Right lobe of liver (tissue), 6 donors: ENCODE data around the gene SNW1. TPM values are rescaled to one million over a fixed set of nuclear protein-coding genes. Genes with fewer than 3 reads are reported as not detected.

Experiments
- ATAC-seq, 4 donors: fragments of 200-7000 bp; cut with Tn5 transposase; one replicate each; pipeline ENCODE4 v1.9.1; 2020; ENCODE audit warnings: mild to moderate bottlenecking in 4 of 4, moderate library complexity in 4 of 4
- DNase-seq, 3 donors: peaks; one replicate each; pipeline ENCODE4 v3.0.0-alpha.2; 2020
- H3K27ac ChIP-seq, 3 donors: fragments of 200-600 bp; one replicate each; pipeline ENCODE4 v1.8.0; 2022
- H3K27me3 ChIP-seq, 2 donors: fragments of 200-600 bp; one replicate each; pipeline ENCODE4 v1.8.0; 2022
- H3K36me3 ChIP-seq, 4 donors: fragments of 200-600 bp; sonication (generic) in 1 of 4; one replicate each; pipeline versions ENCODE4 v1.5.1 to v1.8.0; 2017 to 2022; ENCODE audit warnings: control low read depth in 1 of 4
- H3K4me1 ChIP-seq, 4 donors: fragments of 200-600 bp; sonication (generic) in 1 of 4; one replicate each; pipeline versions ENCODE4 v1.5.1 to v1.8.0; 2017 to 2022; ENCODE audit warnings: control low read depth in 1 of 4
- H3K4me3 ChIP-seq, 3 donors: fragments of 200-600 bp; one replicate each; pipeline ENCODE4 v1.8.0; 2022
- H3K9me3 ChIP-seq, 4 donors: fragments of 200-600 bp; sonication (generic) in 1 of 4; one replicate each; pipeline versions ENCODE4 v1.5.1 to v1.8.0; 2017 to 2022; ENCODE audit warnings: control low read depth in 1 of 4
- POLR2A ChIP-seq: fragments of 450-650 bp; IDR thresholded peaks from one replicate; pipeline ENCODE4 v1.6.1; 2017; ENCODE audit warnings: antibody characterized with exemption, mild to moderate bottlenecking
- WGBS: methylation state at CpG from one replicate; pipeline ENCODE4 v1.1.6; 2018; ENCODE audit warnings: low coverage, low lambda C conversion rate; ENCODE audit not compliant: insufficient coverage; ENCODE audit errors: missing lambda C conversion rate; 5-methylcytosine and 5-hydroxymethylcytosine counted together
- intact Hi-C, 2 donors: fragments of 100-400 bp; cut with DNase I; formaldehyde crosslinking; loops; one replicate each; pipeline versions ENCODE4 v1.11.2 to v1.14.1; 2022
- total RNA-seq, 6 experiments: library from RNA; depleted of rRNA in 2 of 6; stranded (reverse); fragments of >200 nt in 2 of 6; fragmentation: NEBNext Ultra II Directional in 3 of 6; extraction: Animal tissue kit (Norgen Biotek cat#: 25700) in 3 of 6; gene quantifications; one replicate each; pipeline versions ENCODE4 v1.1.0 to v1.2.4, GENCODE V29; 2016 to 2023
- TF ChIP-seq, protein P1 (sequence below), 4 donors: fragments of 200-600 bp in 3 of 4; fragments of 450-650 bp in 1 of 4; IDR thresholded peaks; one replicate each; pipeline versions ENCODE4 v1.5.1 to v1.8.0; 2016 to 2022; ENCODE audit warnings: antibody characterized with exemption in 4 of 4, mild to moderate bottlenecking in 2 of 4
- donor health status: DM: no; HTN: yes; CAD: no.
- donor health status: DM: no; HTN: no; CAD: no.
- donor health status: DM: no; HTN: no; CAD: no.
- donor health status: DM: no; HTN: yes; CAD: no.
- donor health status: DM: no; HTN: yes; CAD: no.

Gene SNW1
- total RNA-seq, 6 experiments from 2014 or later = 16.2 to 27.9 (median 22.1) TPM

DNA sequence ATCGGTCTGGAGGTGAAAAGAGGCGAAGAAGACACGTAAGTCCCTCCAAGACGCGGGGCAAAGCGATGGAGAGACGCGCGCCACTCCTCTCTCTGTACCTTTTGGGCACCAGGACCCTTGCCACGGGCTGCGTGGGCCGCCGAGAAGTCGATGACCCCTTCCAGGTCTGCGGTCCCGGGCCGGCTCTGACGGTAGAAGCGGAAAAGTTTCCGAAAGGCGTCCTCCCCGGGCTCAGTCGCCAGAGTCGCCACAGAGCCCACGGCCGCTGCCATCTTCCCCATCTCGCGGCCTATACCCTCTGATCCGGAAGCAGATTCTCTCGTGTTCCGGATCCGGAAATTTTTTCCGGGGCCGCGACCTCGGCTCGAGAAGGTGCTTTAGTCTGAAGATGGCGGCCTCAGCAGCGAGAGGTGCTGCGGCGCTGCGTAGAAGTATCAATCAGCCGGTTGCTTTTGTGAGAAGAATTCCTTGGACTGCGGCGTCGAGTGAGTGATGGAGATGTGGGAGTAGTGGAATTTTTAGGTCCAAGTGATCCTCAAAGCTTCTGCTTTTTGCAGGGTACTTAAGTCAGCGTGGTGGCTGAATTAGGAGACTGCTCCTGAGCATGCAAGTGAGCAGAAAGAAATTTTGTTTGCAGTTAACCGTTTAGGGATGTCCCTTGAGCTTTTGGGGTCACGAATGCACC is 53.1 kb downstream of the SNW1 start, which contains the start of the genes ALKBH1 and SLIRP:
TSS of gene ALKBH1 (minus strand) at position 300 of the 685 bp plus-strand sequence. CDS start at position 281, 19 bp downstream.
TSS of gene SLIRP (plus strand) at position 380 of the 685 bp plus-strand sequence. CDS start at position 389, 9 bp downstream.
- DNase-seq (peak; percentile 85 to 91 (median 91)), ATAC-seq (peak; percentile 98 to 99 (median 98))
- Histone ChIP-seq H3K27ac (peak within 1 kb of the TSS in 2 of 3 donors; percentile 37 to 41), H3K36me3 (peaks cover 3 to 40% (median 10%) of the 10 kb centered on the region in 4 donors), H3K9me3 (no peaks in the 10 kb centered on the region), H3K27me3 (no peaks in the 10 kb centered on the region), H3K4me1 (peaks cover 0 to 29% (median 13%) of the 10 kb centered on the region in 4 donors), H3K4me3 (peak within 1 kb of the TSS; percentile 81 to 94 (median 89))
- TF ChIP-seq, protein P1, sequence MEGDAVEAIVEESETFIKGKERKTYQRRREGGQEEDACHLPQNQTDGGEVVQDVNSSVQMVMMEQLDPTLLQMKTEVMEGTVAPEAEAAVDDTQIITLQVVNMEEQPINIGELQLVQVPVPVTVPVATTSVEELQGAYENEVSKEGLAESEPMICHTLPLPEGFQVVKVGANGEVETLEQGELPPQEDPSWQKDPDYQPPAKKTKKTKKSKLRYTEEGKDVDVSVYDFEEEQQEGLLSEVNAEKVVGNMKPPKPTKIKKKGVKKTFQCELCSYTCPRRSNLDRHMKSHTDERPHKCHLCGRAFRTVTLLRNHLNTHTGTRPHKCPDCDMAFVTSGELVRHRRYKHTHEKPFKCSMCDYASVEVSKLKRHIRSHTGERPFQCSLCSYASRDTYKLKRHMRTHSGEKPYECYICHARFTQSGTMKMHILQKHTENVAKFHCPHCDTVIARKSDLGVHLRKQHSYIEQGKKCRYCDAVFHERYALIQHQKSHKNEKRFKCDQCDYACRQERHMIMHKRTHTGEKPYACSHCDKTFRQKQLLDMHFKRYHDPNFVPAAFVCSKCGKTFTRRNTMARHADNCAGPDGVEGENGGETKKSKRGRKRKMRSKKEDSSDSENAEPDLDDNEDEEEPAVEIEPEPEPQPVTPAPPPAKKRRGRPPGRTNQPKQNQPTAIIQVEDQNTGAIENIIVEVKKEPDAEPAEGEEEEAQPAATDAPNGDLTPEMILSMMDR (IDR thresholded peaks at IDR 0.05) = no peak
- peak; percentile 64 for TF ChIP-seq POLR2A
- intact Hi-C loops = no loop called here
- 0% methylated on average over 27 of the region's 49 CpGs for WGBS

DNA sequence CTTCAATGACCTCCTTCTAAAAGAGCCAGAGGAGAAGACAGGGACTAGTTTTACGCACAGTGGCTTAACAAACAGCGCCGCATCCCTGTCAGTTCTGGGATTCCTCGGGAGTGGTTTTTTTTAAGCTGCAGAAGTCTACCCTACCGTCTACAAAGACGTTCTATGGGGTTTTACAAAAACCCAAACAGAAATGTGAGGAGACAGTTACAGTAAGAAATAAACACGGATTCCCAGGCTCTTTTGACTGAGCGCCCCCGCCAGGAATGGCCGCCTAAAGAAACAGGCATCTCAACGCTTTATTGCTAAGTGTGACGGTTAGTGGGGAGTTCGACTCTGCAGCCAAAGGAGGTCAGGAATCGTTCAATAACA is 53.6 kb downstream of the SNW1 start:
- peaks cover 0 to 29% (median 13%) of the 10 kb centered on the region in 4 donors for H3K4me1 ChIP-seq
- DNase-seq = peak in 1 of 3 donors; percentile 31

DNA sequence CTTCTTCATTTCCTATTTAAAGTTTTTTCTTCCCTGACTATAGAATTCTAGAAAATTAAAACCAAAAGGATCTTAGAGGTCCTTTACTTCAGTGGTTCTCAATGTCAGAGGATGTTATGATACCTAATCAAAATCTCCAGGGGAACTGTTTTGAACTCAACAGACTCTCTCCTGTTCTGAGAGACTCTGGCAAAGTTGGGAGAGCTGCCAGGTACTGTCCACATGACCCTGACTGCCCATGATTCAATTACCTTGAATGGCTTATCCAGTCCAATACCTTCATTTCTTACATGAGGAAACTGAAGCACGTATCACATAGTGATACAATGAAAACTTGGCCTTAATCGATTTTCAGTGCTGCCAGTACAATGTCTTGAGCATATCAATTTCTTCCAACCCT is 69.7 kb downstream of the SNW1 start:
- H3K9me3 ChIP-seq = no peaks in the 10 kb centered on the region
- ATAC-seq = peak in 1 of 4 donors; percentile 39
- no peak overlapping the region for H3K27ac ChIP-seq
- no peak for DNase-seq
- no peak overlapping the region for H3K4me3 ChIP-seq
- peaks cover 0 to 35% (median under 1%) of the 10 kb centered on the region in 4 donors for H3K36me3 ChIP-seq
- TF ChIP-seq POLR2A = no peak
- TF ChIP-seq, protein P1 (IDR thresholded peaks at IDR 0.05) = no peak
- no peaks in the 10 kb centered on the region for H3K4me1 ChIP-seq
- no peaks in the 10 kb centered on the region for H3K27me3 ChIP-seq
- intact Hi-C loops = no loop called here
- WGBS = 93% methylated on average over 2 of the region's 2 CpGs

More for the DNA sequence above, 53.6 kb downstream of the SNW1 start:
- Histone ChIP-seq H3K27ac (peak overlapping the region in 2 of 3 donors; percentile 37 to 41), H3K9me3 (no peaks in the 10 kb centered on the region), H3K36me3 (peaks cover 3 to 40% (median 12%) of the 10 kb centered on the region in 4 donors), H3K4me3 (peak overlapping the region; percentile 81 to 94 (median 89)), H3K27me3 (no peaks in the 10 kb centered on the region)
- ATAC-seq = peak; percentile 49 to 59 (median 54)
- 0% methylated on average over 14 of the region's 14 CpGs for WGBS
- intact Hi-C loops = no loop called here
- no peak for TF ChIP-seq POLR2A
- TF ChIP-seq, protein P1 (IDR thresholded peaks at IDR 0.05) = peak in 3 of 4 donors; percentile 13 to 21 (median 14)

DNA sequence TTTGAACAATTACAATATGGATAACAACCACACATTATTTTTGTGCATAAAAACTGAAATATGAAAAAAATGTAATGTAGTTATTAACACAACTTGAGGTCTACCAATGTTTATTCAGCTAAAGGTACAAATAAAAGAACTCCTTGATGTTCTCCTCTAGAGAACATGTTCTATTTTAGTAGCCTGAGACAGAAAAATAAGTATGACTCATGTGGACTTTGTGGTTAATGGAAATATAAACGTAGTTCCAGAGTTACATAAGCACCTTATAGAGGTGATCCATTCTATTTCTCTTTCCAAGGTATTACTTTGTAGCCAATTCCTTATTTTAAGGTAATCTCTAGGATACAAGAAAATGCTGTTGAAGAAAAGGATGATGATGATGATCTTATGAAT is 78.8 kb downstream of the SNW1 start:
- DNase-seq (no peak), ATAC-seq (peak in 1 of 4 donors; percentile 30)
- Histone ChIP-seq H3K27me3 (no peaks in the 10 kb centered on the region), H3K4me3 (no peak overlapping the region), H3K36me3 (peaks cover 0 to 24% (median 4%) of the 10 kb centered on the region in 4 donors), H3K27ac (no peak overlapping the region), H3K4me1 (no peaks in the 10 kb centered on the region), H3K9me3 (no peaks in the 10 kb centered on the region)
- TF ChIP-seq, protein P1 (IDR thresholded peaks at IDR 0.05) = no peak
- TF ChIP-seq POLR2A = no peak
- intact Hi-C loops = no loop called here
- WGBS = 17% methylated on average over 1 of the region's 1 CpG
